Measurements from ENCODE around the gene RMDN2.
A peak's percentile ranks its signal among the peaks of the same experiment; 100 is the strongest.
"Not testable (repeated sequence)": the region's sequence is repeated elsewhere in the genome, so short reads cannot be mapped to it uniquely, and the experiment has no call there.

Gene RMDN2

GRCh38 chr2:37997629-37998028 lies 72.5 kb downstream of the RMDN2 start:
- DNase-seq: no peak

- no peak for DNase-seq
Measured at GRCh38 chr2:38000485-38001222, 75.6 kb downstream of the RMDN2 start.

- not testable (repeated sequence) for DNase-seq
Measured at GRCh38 chr2:38010187-38010586, 85.1 kb downstream of the RMDN2 start.

GRCh38 chr2:38010995-38011394 lies 85.9 kb downstream of the RMDN2 start:
- no peak for DNase-seq

- no peak for DNase-seq
Measured at GRCh38 chr2:38013158-38013752, 88.2 kb downstream of the RMDN2 start.

GRCh38 chr2:38016219-38016618 lies 91.1 kb downstream of the RMDN2 start:
- no peak for DNase-seq

GRCh38 chr2:38017836-38018235 lies 92.7 kb downstream of the RMDN2 start:
- DNase-seq: no peak

- DNase-seq: not testable (repeated sequence)
Measured at GRCh38 chr2:38020359-38021069, 95.4 kb downstream of the RMDN2 start.

GRCh38 chr2:38021589-38021988 lies 96.5 kb downstream of the RMDN2 start:
- DNase-seq: no peak

GRCh38 chr2:38026846-38027245 lies 101.8 kb downstream of the RMDN2 start:
- no peak for DNase-seq

GRCh38 chr2:38028829-38029228 lies 103.7 kb downstream of the RMDN2 start:
- no peak for DNase-seq

GRCh38 chr2:38029512-38029911 lies 104.4 kb downstream of the RMDN2 start:
- DNase-seq: no peak

GRCh38 chr2:38030635-38031355 lies 105.7 kb downstream of the RMDN2 start:
- no peak for DNase-seq

- no peak for DNase-seq
Measured at GRCh38 chr2:38032946-38033345, 107.9 kb downstream of the RMDN2 start.

GRCh38 chr2:38033646-38034045 lies 108.6 kb downstream of the RMDN2 start:
- DNase-seq: no peak

GRCh38 chr2:38035968-38036367 lies 110.9 kb downstream of the RMDN2 start:
- no peak for DNase-seq

GRCh38 chr2:38037325-38037724 lies 112.2 kb downstream of the RMDN2 start:
- DNase-seq: no peak

GRCh38 chr2:38037757-38038621 lies 112.9 kb downstream of the RMDN2 start:
- DNase-seq: peak; percentile 2

- DNase-seq: no peak
Measured at GRCh38 chr2:38038682-38039081, 113.6 kb downstream of the RMDN2 start.

- DNase-seq: no peak
Measured at GRCh38 chr2:38039121-38039910, 114.2 kb downstream of the RMDN2 start.

GRCh38 chr2:38045811-38046210 lies 120.7 kb downstream of the RMDN2 start:
- no peak for DNase-seq

- DNase-seq: no peak
Measured at GRCh38 chr2:38056216-38056615, 131.1 kb downstream of the RMDN2 start.
